Hematopoietic multipotent progenitor cell treated with erythropoietin and hydrocortisone succinate and interleukin-3 and kit ligand, for 15 days (in vitro differentiated cells): ENCODE results near the gene CSRP3.
"Not testable (repeated sequence)": the region's sequence is repeated elsewhere in the genome, so short reads cannot be mapped to it uniquely, and the experiment has no call there.

Source experiments
- DNase-seq: peaks from one replicate; pipeline ENCODE4 v3.0.0-alpha.2; 2015; ENCODE audit warnings: low spot score

The CSRP3 gene

DNA sequence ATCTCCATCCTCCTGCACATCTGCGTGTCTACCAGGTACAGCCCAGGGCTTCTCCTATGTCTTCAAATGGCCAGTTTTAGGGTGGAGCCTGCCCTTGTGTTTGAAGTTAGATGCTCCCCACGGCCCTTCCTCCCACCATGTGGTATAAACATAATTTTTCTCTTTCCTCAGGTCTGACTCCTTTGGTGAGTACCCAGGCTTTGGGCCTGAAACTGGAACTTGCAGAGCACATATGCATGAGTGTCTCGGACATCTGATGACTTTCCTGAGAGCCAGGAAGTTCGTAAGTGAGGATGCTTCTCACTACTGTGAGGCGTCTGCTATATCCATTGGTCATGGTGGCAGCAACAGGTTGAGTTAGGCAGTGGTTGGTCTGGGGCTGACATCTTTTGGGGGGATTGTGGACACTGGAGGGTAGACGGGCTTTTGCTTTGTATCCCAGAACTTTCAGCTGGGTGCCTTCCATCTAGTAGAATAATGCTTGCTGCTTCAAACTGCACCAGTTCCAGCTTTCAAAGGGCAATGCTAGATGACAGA is 16.2 kb downstream of the CSRP3 start:
- no peak for DNase-seq

DNA sequence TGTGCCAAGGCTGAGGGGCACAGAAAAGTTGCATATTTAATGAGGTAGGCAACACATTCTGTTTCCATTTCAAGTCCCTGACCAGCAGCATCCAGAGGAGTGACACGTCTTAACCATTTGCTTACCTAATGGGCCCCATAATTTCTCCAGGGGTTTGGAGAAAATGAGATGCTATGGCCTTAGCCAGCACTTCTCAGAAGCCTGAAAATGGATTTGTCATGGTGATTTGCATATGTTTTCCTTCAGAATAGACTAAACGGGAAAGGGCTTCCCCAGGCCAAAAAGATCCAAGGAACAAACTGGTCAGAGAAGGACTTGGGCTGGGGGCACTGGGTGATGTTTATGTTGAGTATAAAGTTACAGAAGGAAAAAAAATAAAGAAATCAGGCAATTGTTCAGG is 16.7 kb downstream of the CSRP3 start:
- DNase-seq = no peak

DNA sequence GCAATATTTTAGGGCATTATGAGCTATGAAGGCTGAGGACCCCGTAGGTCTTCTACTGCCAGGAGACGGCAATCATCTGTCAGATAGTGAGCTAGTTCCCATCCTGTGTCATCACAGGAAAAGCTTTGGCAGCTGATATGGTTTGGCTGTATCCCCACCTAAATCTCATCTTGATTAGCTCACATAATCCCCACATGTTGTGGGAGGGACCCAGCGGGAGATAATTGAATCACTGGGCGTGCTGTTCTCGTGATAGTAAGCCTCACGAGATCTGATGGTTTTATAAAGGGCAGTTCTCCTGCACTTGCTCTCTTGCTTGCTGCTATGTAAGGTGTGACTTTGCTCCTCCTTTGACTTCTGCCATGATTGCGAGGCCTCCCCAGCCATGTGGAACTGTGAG is 18.1 kb downstream of the CSRP3 start:
- DNase-seq = no peak

DNA sequence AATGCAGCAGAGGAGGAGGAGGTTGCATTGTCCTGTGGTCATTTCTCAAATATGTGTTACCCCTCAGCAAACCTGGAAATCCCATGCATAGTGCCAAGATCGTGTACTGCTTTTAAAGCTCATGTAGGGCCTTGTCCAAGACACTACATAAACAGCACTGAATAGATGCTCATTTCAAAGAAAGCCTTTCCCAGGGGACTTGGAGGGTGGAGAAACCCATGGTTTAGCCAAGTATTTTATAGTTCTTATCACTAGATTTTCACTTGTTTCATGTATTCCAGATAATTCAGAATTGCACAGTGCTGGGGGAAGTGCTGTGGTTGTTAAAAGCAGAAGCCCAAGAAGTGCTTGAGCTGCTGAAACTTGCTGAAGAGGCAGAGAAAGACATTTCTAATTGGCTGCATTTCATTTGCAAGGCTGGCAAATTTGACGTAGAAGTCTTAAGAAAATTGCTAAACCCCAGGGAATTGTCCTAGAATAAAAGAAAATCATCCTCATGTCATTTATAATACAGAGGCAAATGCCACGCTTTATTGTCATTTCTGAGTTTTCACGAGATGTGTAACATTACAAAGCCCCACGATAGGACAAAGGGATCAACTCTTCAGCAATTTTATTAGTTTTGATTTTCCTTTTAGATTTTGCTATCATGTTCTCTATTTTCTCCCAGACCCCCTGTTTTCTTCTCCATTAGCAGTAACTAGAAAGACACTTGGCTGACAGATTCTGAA is 20.1 kb downstream of the CSRP3 start:
- DNase-seq = no peak

DNA sequence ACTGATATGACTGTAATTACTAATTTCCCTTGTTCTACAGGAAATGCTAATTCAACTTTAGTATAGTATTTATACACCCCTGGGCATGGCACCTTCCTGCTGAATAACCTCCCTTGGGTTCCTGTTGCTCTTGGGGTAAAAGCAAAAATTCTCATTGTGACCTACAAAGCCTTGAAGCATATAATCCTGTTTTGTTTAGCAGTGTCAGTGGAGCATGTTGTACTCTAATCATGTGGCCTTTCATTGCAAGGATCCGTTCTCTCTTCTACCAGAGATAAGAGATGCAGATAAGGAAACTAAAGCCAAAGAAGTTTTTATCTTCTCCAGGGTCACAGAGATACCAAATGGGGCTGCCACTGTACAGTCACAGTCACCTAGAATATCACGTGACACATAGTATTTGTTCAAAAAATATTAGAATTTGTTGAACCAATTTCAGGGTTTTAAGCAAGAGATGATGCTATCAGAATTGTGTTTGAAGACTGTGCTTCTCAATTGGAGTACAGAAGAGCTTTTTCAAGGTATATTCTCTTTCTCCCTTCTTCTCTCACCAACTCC is 25.1 kb downstream of the CSRP3 start:
- no peak for DNase-seq

DNA sequence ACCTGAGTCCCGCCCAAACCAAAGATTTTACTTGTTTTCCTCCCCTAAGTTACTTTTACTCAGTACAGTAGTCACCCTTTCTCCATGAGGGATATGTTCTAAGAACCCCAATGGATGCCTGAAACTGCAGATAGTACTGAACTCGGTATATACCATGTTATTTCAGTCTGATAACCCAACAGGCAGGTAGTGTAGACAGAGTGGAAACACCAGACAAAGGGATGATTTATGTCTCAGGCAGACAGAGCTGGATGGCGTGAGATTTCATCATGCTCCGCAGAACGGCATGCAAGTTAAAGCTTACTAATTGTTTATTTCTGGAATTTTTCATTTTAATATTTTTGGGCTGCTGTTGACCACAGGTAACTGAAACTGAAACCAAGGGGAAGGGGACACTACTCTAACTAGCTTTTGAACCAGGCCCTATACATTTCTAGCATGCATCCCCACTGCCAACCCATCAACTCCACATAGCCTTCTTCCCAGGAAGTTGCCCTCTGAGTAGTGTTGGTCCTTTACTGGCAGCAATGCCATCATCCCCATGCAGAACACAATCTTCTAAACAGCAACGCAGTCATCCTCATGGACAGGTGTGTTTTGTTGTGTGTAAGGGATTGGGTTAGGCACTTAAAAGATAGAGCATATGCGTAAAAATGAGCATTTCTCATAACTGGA is 27.7 kb downstream of the CSRP3 start:
- no peak for DNase-seq

DNA sequence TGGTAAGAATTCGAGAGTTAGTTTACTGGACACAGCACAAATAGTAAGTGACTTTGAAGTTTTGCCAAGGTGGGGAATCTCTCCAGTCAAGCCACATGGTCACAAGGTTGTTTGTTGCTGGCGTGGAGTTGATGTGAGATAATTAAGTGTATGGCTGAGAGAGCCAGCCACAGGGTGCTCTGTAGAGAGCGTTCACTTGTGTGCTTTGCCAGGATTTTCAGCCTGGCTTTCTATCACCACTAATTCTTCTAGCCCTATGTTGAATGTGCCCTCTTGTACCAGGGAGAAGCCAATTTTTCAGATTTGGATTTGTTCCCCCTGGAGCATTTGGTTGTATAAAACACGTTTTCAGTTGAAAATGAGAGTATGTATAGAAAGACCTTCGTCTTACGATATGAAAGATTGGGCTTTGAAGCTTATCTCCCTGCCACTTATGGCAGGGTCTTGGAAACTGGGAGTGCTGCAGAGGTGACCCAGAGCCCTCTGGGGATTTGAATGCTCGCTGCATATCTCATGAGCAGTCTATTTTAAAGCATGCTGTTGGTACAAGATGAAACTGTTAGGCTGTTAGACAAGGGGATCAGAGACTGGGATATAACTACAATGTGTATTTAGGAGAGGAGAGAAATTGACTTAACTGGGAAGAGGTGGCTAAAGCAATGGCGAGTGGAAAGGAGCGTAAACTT is 28.6 kb downstream of the CSRP3 start:
- no peak for DNase-seq

DNA sequence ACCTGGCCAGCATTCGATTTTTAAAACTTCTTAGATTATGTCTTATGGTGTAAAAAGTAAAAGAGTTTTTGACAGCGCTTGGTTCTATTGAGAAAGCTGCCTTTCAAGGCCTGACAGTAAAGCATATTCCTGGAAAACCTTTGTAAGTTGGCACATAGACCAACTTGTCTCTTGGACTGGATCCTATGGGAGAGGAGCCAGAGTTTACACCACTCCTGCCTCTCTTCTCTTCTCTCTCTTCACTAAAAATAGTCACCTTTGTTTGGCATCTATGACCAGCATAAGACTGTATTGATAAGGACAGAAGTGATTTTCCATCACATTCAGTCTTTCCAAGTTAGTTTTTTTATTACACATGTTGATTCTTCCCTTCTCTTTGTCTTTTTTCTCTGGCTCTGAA is 33.7 kb downstream of the CSRP3 start:
- no peak for DNase-seq

DNA sequence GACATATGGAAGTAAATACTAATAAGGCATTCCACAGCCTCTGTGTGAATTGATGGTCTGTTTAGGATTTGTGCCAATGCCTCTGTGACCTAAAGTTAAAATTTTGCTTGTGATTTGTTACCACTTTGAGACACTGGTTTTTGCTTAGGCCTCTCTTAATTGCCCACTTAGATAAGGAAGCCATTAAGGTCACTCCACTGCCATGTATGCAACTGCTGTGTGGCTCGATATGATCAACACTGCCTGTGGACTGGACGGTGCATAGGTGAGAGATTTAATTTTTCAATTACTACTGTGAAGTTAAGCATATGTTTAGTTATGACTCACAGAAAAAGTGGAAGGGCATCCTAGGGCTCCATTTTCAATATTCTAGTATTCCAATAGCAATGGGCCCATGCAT is 36.9 kb downstream of the CSRP3 start:
- no peak for DNase-seq

DNA sequence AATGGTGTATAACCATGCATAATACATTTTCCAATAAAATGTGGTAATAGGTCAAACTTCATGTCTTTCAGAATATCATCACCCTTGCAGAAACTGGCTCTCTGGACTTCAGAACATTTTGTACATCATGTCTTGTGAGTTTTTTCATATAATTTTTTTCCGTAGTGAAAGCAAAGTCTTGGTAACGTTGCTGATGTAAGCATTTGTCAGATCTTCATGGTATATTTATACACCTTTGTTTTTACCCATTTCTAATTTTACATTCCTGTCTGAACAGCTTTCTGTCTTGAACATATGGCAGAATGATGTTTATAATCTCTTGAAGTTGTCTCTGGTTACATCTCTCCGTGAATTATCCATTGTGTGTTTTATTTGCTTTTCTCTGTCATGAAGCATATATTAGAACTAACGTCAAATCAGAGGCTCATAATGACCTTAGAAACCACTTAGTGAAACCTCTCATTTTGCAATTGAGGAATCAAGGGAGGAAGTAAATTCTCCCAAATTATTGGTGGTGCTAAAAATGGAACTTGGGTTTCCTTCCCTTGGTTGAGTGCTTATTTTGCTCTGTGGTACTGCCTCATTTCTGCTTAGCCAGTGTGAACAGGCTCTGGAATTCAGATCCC is 37.4 kb downstream of the CSRP3 start:
- DNase-seq = no peak

DNA sequence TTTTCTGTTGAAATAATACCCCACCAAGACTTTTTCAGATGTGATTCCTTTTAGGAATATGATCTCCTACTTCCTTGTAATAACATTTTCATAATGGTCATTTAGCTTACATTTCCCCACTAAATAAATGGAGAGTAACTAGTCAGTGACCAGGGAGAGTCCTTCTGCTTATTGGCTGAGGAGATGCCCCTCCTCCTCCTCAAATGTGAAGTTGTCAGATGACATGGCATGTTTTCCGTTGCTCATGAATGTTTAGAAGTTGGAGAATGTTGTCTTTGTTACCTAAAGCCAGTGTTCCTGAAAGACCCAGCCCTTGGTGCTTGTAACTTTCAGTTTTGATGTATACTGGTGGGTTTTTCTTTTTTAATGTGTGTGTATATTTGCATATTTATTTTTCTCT is 38.2 kb downstream of the CSRP3 start:
- no peak for DNase-seq

DNA sequence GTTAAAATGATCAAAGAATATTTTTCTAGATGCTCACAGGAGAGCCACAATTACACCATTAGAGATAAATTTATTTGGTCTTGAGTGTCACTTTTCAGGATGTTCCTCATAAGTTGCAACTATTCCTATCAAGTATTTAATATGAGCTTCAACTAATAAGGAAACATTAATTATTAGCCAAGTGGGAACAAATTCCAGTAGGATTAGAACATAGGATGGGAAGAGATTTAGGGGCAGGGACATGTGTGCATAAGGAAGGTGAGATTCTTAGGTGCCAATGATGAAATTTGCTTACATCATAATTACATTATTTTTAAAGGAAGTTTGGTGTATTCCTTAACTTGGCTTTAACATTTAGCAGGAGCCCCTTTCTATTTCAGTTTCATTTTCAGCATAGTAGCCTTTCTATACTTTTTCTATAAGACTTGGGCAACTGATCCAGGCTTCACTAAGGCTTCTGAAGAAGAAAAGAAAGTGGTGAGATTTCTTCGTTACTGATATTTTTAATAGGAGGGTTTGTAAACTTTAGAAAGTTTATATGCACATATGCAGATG is 38.8 kb downstream of the CSRP3 start:
- DNase-seq = no peak

DNA sequence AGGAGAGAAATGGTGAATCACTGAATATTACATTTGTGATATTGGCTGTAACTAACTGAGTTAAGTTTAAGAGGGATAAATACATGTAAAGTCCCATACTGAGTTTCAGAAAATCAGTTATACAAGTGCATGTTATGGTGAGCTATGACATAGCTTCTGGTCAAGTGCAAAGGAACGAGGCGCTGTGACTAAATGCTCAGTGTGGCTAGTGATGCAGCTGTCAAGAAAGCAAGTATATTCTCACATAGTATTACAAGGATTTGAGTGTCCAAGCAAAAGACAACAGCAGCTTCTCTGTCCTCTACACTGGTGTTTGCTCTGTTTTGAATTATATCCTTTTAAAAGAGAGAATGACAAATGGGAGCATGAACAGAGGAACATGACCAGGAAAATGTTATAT is 40.1 kb downstream of the CSRP3 start:
- no peak for DNase-seq

DNA sequence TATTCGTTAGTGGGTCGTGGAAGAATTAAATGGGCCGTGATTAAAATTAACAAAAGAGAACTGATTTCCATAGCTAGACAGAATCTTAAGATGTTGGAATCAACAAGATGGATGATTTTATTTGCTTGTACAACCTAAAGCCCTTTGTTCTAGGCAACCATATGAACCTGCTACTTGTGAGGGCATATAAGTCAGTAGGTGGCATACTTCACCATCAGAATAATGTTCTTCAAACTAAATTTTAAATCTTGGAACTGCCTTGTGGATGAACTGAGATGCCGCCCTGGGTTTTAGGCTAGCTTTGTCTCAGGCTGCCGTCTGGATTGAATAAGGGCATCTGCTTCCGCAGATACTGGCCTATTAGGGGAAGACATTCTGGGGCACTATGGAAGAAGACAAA is 40.9 kb downstream of the CSRP3 start:
- no peak for DNase-seq

DNA sequence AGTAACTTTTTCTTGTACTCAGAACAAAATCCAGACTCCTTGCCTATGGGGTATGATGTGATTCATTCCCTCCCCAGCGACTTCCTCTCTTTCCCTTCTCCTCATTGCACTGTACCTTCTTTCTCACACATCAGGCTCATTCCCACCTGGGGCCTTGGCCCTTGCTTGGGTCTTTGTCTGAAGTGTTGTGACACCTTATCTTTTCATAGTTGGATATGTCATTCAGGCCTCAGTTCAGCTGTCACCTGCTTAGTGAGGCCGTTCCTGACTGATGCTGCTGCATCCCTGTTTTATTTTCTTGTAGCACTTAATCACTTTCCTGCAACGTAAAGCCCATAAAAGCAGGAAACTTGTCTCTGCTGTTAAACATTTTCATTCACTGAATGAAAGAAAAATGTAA is 44.9 kb downstream of the CSRP3 start:
- no peak for DNase-seq

DNA sequence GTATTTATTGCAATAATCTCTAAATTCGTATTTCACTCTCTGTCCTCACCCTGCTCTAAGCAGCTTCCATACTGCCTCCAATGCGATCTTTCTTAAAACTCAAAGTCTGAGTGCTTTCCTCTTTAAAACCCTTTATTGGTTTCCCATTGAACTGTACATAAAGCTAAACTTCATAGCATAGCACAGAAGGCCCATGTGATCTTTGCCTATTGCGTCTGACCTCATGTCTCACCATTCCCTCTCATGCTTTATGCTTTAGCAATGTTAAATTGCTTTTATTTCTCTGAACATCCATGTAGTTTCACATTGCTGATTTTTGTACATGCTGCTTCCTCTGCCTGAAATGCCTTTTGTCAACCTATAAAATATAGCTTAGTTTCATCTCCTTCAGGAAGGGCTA is 56.5 kb downstream of the CSRP3 start:
- no peak for DNase-seq

DNA sequence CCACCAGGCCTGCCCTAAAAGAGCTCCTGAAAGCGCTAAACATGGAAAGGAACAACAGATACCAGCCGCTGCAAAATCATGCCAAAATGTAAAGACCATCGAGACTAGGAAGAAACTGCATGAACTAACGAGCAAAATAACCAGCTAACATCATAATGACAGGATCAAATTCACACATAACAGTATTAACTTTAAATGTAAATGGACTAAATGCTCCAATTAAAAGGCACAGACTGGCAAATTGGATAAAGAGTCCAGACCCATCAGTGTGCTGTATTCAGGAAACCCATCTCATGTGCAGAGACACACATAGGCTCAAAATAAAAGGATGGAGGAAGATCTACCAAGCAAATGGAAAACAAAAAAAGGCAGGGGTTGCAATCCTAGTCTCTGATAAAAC is 64.9 kb downstream of the CSRP3 start:
- not testable (repeated sequence) for DNase-seq

DNA sequence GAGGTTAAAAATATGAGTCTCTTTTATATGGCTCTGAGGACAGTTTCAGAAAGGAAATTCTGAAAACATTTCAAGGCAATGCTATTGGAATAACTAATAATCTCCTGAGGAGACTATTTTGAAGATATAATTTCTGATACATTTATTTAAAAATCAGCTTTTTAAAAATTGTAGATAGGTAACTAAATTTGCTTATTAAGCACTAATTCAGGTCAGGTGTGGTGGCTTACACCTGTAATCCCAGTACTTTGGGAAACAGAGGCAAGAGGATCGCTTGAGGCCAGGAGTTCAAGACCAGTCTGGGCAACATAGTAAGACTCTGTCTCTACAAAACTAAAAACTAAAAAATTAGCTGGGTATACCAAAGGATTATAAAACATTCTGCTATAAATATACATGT is 67.8 kb downstream of the CSRP3 start:
- no peak for DNase-seq
